CD4-positive, alpha-beta T cell treated with Interleukin-15 for 1 hour (primary cell): ENCODE data around the gene PHEX.

Source experiments
- DNase-seq: peaks from one replicate; pipeline ENCODE4 v3.0.0-alpha.2; 2020

Gene PHEX

GRCh38 chrX:22109442-22109841 is 77.3 kb downstream of the PHEX start:
- DNase-seq = no peak

GRCh38 chrX:22110729-22111494 is 78.8 kb downstream of the PHEX start:
- DNase-seq = no peak

GRCh38 chrX:22116605-22117546 is 84.8 kb downstream of the PHEX start:
- DNase-seq = no peak

DNA sequence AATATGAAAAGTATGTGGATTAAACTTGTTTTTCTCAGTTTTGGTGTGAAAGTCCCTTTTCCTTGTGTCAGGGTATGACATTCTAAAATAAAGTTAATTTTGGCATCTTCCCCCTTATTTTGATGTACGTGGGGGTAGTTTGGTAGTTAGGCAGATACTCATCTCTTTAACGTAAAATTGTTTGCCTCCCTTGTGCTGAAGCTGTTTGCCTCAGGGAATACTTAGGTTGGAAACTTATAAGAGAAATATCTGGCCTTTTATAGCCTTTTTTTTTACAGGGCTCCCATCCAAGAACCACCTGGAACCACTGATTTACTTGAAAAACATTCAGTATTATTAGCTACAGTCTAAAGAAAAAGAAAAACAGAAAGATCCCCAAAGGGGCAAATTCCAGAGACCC is 85.5 kb downstream of the PHEX start:
- no peak for DNase-seq

- DNase-seq = no peak
Observed at GRCh38 chrX:22118161-22118830, 86.2 kb downstream of the PHEX start.

DNA sequence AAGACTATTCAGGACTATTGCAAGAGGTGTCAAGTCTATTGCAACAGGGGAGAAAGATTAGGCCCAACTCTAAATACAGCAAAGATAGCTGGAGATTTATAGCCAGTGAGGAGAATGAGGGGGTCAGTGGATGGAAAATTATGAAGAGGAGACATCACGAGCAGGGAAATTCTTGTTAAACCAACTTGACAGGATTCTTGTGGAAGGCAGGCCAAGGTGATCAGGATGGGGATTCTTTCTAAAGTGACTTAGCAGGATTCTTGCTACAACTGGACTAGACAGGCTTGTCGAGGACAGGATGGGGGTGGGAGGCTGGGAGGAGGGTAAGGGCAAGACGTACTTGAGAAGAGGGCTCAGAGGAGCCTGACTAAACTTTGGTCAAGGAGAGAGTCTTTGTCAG is 89.0 kb downstream of the PHEX start:
- DNase-seq = no peak

DNA sequence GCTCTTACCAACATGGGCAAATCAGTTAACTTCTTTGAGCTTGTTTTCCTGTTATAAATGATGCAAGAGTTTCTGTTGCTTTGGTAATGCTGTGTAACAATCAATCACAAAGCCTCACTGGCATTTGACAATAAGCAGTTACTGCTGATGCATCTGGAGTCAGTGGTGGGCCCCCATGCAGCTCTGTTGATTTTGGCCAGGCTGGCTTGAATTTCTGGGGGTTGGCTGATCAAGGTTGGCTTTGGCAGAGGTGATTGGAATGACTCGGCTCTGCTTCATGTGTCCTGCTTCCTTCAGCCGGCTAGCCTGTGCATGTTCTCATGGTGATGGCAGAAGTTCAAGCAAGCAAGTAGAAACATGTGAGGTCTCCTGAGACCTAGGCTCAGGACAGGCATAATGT is 90.4 kb downstream of the PHEX start:
- no peak for DNase-seq

DNA sequence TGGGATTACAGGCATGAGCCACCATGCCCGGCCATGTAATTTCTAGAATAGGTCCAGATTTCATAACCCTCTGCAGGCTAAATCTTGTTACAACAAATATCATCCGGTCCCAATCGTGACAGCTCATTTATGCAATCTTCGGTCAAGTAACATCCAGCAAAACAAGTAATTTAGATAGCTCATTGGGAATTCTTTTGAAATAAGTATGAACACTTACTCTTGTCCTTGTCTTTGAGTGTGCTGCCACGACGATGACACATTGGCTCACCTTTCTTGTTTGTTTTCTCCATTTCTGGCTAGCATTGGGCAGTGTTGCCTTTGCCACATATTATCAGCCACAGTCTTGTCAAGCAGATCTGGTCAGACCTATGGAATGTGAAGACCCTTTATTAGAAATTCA is 92.0 kb downstream of the PHEX start:
- no peak for DNase-seq

DNA sequence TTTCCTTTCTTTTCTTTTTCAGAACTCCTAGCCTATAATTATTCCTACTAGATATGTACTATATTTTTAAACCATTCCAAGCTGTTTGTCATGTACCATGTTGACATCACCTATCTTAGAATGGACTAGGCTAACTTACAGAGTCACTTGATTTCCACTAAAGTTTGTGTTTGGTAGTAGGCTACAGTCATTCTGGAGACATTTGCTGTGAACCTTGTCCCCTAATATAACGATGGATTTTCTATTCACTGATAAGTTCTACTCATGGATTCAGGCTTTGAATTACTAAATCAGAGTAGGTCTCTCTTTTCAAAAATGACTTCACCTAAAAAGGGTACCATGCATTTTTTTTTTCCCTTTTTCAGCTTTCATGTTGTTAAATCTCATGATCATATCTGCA is 93.4 kb downstream of the PHEX start:
- no peak for DNase-seq

DNA sequence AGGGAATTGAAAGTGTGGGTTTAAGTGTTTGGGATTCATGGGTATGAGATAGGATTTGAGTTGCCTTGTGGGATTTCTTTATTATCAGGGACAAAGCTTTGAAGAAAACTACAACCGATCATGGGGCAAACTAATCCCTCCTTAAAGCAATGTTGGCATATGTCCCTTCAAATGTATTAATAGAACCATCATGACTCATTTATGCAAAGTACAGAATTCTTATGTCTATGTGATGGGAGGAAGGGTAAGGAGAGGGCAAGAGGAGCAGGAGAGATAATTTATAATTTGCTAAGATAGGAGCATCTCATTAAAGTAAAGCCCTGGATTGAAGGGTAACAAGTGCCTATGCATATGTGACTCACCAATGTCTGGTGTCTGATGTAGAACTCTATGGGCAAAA is 94.2 kb downstream of the PHEX start:
- no peak for DNase-seq

DNA sequence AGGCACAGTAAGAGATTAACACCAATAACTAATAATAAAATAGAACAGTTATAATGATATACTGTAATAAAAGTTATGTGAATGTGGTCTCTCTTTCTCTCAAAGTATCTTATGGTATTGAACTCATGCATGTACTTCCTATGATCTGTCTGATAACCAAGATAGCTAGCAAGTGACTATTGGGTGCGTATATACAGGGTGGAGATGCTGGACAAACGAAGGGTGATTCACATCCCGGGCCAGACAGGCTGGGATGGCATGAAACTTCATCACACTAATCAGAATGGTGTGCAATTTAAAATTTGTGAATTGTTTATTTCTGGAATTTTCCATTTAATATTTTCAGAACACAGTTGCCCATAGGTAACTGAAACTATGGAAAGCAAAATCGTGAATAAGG is 96.8 kb downstream of the PHEX start:
- DNase-seq = no peak

- DNase-seq = no peak
Observed at GRCh38 chrX:22134681-22135080, 102.6 kb downstream of the PHEX start.

GRCh38 chrX:22135171-22135711 is 103.1 kb downstream of the PHEX start:
- DNase-seq = no peak

DNA sequence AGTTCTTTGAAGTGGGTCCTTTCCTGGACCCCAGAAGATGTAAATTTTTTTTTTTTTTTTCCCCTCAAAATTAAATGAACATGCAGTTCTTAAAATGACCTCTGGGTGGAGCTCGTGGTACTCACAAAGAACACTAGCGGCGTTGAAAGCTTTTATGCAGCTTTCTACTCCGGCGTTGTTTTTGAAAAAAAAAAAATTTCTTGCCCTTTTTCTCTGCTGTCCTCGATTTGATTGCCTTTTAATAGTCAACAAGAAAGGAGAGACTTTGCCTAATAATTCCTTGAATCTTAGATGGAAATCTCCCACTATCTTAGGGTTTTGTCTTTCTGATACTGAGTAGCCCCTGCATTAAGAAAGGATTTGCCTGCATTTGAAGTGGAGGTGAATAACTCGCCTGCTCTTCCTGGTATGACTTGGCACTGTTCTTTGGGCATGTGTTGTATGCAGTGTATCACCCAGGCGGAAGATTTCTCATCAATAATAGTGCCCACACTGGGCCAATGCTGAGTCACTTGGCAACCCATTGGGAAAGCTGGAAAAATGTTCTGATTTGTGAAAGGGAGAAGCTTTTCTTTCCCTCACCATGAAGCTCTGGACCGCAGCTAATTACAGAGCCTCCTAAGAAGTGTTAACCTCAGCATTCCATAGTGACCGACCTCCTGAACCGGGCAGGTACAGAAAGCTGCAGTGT is 104.0 kb downstream of the PHEX start:
- no peak for DNase-seq

- DNase-seq = no peak
Observed at GRCh38 chrX:22136711-22137110, 104.6 kb downstream of the PHEX start.

DNA sequence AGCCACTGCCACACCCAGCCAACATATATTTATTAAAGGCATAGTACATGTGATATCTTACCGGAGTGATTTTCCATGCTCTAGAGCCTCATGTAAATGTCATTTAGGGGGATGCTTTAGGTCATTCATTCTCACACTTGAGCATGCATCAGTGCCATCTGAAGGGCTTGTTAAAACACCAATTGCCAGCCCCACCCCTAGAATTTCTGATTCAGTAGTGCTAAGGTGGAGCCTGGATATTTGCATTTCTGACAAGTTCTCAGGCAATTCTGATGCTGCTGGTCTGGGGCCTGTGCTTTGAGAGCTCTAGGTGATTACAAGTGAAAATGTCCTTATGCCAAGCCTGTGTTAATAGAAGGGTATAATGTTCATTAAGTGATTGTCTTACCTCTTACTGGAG is 107.7 kb downstream of the PHEX start:
- DNase-seq = no peak

- no peak for DNase-seq
Observed at GRCh38 chrX:22141047-22141730, 109.1 kb downstream of the PHEX start.

DNA sequence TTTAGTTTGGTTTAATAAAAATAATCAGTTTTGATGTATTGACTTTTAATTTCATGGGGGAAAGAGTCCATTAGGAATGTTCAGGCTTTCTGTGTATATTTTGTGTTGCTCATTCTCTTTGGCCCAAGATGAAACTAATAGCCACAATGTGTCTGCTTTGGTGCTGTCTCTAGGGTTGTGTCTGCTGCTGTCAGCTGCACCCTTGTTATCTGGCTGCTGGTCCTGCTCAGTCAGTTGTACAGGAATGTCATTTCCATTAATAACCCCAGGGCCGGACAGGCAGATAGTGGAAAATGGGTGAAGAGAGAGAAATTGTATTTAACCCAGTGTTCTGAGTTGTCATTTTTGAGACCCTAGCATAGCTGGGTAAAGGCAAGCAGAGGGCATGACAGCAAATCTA is 115.1 kb downstream of the PHEX start:
- DNase-seq = no peak

- no peak for DNase-seq
Observed at GRCh38 chrX:22147942-22148341, 115.8 kb downstream of the PHEX start.

DNA sequence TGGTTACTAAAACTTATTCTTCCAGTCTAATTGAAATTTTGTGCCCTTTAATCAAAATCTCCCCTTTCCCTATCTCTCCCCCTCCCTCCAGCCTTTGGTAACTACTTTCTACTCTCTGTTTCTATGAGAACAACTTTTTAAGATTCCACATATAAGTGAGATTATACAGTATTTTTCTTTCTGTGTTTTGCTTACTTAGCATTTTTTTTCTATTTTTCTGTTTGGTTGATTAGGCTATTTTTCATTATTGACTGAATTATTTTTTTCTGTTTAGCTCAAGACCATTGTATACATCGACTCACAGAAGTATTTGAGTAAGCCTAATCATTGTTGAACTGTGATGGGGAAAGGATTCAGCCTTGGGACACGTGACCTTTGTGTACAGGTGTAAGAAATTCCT is 116.4 kb downstream of the PHEX start:
- no peak for DNase-seq

DNA sequence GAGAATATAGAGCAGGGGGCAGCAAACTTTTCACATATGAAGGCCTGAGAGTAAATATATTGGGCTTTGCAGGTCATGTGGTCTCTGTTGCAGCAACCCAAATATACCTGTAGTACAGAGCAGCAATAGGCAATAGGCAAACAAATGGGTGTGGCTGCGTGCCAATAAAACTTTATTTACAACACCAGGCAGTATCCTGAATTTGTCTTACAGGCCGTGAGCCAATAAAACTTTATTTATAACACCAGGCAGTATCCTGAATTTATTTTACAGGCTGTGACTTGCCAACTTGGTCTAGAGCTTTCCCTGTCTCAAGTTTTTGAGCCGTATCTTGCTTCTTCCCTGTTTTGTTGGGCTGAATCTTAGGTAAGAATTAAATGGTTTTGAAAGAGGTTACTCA is 118.2 kb downstream of the PHEX start:
- DNase-seq = no peak

DNA sequence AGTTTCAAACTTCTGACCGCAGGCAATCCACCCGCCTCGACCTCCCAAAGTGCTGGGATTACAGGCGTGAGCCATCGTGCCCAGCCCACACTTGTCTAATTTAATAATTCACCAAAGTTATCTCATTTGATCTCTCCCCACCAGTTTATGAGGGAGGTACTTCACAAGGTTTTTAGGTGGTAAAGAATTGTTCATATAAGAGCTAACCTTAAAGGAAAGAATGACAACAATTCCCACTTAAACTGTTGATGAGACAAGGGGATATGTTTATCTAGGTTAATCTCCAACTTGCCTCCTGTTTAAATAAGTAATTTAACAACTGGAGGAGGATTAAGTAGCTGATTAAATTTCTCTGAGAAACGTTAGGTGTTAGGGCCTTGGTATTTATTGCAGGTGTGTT is 123.0 kb downstream of the PHEX start:
- no peak for DNase-seq
